ENCODE measurements around the gene ATP2B2.
A peak's percentile ranks its signal among the peaks of the same experiment; 100 is the strongest.

The ATP2B2 gene

GRCh38 chr3:10363935-10364334 lies 141.5 kb downstream of the ATP2B2 start:
- DNase-seq (ENCODE audit: low read depth) = no peak

GRCh38 chr3:10361375-10361774 lies 144.0 kb downstream of the ATP2B2 start:
- no peak for DNase-seq (ENCODE audit: low read depth)

GRCh38 chr3:10360478-10360877 lies 144.9 kb downstream of the ATP2B2 start:
- DNase-seq (ENCODE audit: low read depth) = no peak

GRCh38 chr3:10359761-10360161 lies 145.6 kb downstream of the ATP2B2 start:
- no peak for DNase-seq (ENCODE audit: low read depth)

- no peak for DNase-seq (ENCODE audit: low read depth)
These were observed 146.9 kb downstream of the ATP2B2 start for GRCh38 chr3:10358309-10358980.

- DNase-seq (ENCODE audit: low read depth) = peak; percentile 60
These were observed 147.6 kb downstream of the ATP2B2 start for GRCh38 chr3:10357592-10358308.

- no peak for DNase-seq (ENCODE audit: low read depth)
These were observed 148.3 kb downstream of the ATP2B2 start for GRCh38 chr3:10357095-10357494.

GRCh38 chr3:10356461-10356981 lies 148.9 kb downstream of the ATP2B2 start:
- DNase-seq (ENCODE audit: low read depth) = no peak

GRCh38 chr3:10354361-10355015 lies 150.9 kb downstream of the ATP2B2 start:
- DNase-seq (ENCODE audit: low read depth) = no peak

GRCh38 chr3:10353661-10354360 lies 151.6 kb downstream of the ATP2B2 start:
- DNase-seq (ENCODE audit: low read depth) = no peak

GRCh38 chr3:10353160-10353559 lies 152.2 kb downstream of the ATP2B2 start:
- DNase-seq (ENCODE audit: low read depth) = no peak

- DNase-seq (ENCODE audit: low read depth) = peak; percentile 78
These were observed 153.1 kb downstream of the ATP2B2 start for GRCh38 chr3:10352146-10352911.

GRCh38 chr3:10351013-10351735 lies 154.2 kb downstream of the ATP2B2 start:
- no peak for DNase-seq (ENCODE audit: low read depth)

GRCh38 chr3:10350324-10350985 lies 154.9 kb downstream of the ATP2B2 start:
- DNase-seq (ENCODE audit: low read depth) = no peak

- DNase-seq (ENCODE audit: low read depth) = no peak
These were observed 155.6 kb downstream of the ATP2B2 start for GRCh38 chr3:10349801-10350200.

- no peak for DNase-seq (ENCODE audit: low read depth)
These were observed 157.0 kb downstream of the ATP2B2 start for GRCh38 chr3:10348404-10348721.

GRCh38 chr3:10347648-10348403 lies 157.6 kb downstream of the ATP2B2 start:
- DNase-seq (ENCODE audit: low read depth) = no peak

GRCh38 chr3:10345911-10346310 lies 159.5 kb downstream of the ATP2B2 start:
- DNase-seq (ENCODE audit: low read depth) = no peak

GRCh38 chr3:10344944-10345575 lies 160.3 kb downstream of the ATP2B2 start:
- no peak for DNase-seq (ENCODE audit: low read depth)
